B cell (primary cell): ENCODE results near the gene TTC27. TPM values are rescaled to one million over a fixed set of nuclear protein-coding genes. Genes with fewer than 3 reads are reported as not detected.

Experiments
- ATAC-seq: fragments of 200-7000 bp; cut with Tn5 transposase; one replicate; pipeline ENCODE4 v1.10.0; 2021; ENCODE audit warnings: low read depth, mild to moderate bottlenecking, moderate number of reproducible peaks, moderate library complexity
- CTCF ChIA-PET: fragments of 350-600 bp; sonication (Branson Sonifier 250); formaldehyde crosslinking; loops from one replicate; lab custom pipeline; 2021; ENCODE audit warnings: antibody characterized with exemption, inconsistent platforms; lab: Charles Lee
- POLR2A ChIA-PET: fragments of 350-600 bp; sonication (Branson Sonifier 250); formaldehyde crosslinking; loops from one replicate; lab custom pipeline; 2021; ENCODE audit warnings: antibody characterized with exemption; lab: Charles Lee
- DNase-seq: peaks from one replicate; pipeline ENCODE4 v3.0.0; 2013
- H2AFZ ChIP-seq: 2 replicates; pipeline ENCODE4 v1.6.1; 2012; ENCODE audit warnings: mild to moderate bottlenecking, low read depth, low read length; ENCODE audit not compliant: insufficient read depth, poor library complexity, severe bottlenecking
- H3K27ac ChIP-seq, 2 donors: 1 replicate in 1 of 2; 2 replicates in 1 of 2; pipeline ENCODE4 v1.5.1; 2012 to 2013; ENCODE audit warnings: low read length in 2 of 2, mild to moderate bottlenecking in 2 of 2, moderate library complexity in 1 of 2
- H3K27me3 ChIP-seq, 4 experiments: fragments of 200-600 bp in 1 of 4; sonication (generic) in 1 of 4; replicated peaks in 1 of 4; 1 replicate in 2 of 4; 2 replicates in 2 of 4; pipeline versions ENCODE4 v1.6.1 to v1.7.0; 2013 to 2016; ENCODE audit warnings: low read length in 3 of 4, mild to moderate bottlenecking in 2 of 4, mixed read lengths in 1 of 4, moderate library complexity in 1 of 4; ENCODE audit not compliant: insufficient read depth in 4 of 4, control insufficient read depth in 3 of 4; ENCODE audit errors: control extremely low read depth in 1 of 4
- H3K36me3 ChIP-seq, 2 experiments: replicated peaks in 1 of 2; 1 replicate in 1 of 2; 2 replicates in 1 of 2; pipeline versions ENCODE4 v1.6.1 to v1.7.1; 2013; ENCODE audit warnings: low read length in 1 of 2; ENCODE audit not compliant: insufficient read depth in 2 of 2, control insufficient read depth in 1 of 2; ENCODE audit errors: control extremely low read depth in 1 of 2, extremely low read depth in 1 of 2
- H3K4me1 ChIP-seq, 2 donors: fragments of 200-600 bp in 1 of 2; sonication (generic) in 1 of 2; 1 replicate in 1 of 2; 2 replicates in 1 of 2; pipeline versions ENCODE4 v1.5.1 to v1.6.1; 2013 to 2017; ENCODE audit warnings: low read length in 2 of 2; ENCODE audit not compliant: control insufficient read depth in 2 of 2, insufficient read depth in 2 of 2
- H3K4me2 ChIP-seq: replicated peaks from 2 replicates; pipeline ENCODE3; 2012; ENCODE audit warnings: mild to moderate bottlenecking, low read depth, low read length; ENCODE audit not compliant: poor library complexity, severe bottlenecking
- H3K4me3 ChIP-seq, 5 experiments: fragments of 200-600 bp in 1 of 5; sonication (generic) in 1 of 5; 1 replicate in 3 of 5; 2 replicates in 2 of 5; pipeline versions ENCODE4 v1.5.1 to v1.7.0; 2011 to 2016; ENCODE audit warnings: low read length in 4 of 5, mild to moderate bottlenecking in 4 of 5, low read depth in 2 of 5, control low read depth in 1 of 5, moderate library complexity in 1 of 5; ENCODE audit not compliant: insufficient read depth in 1 of 5; ENCODE audit errors: control extremely low read depth in 1 of 5, extremely low read depth in 1 of 5
- H3K79me2 ChIP-seq: fragments of 200-600 bp; sonication (generic); one replicate; pipeline ENCODE4 v1.6.0; 2016; ENCODE audit warnings: low read length; ENCODE audit not compliant: control insufficient read depth, insufficient read depth
- H3K9ac ChIP-seq: fragments of 200-600 bp; sonication (generic); 2 replicates; pipeline ENCODE4 v1.6.1; 2017; ENCODE audit warnings: mild to moderate bottlenecking, low read length, moderate library complexity
- H3K9me3 ChIP-seq, 3 donors: one replicate each; pipeline versions ENCODE4 v1.6.1 to v1.7.1; 2013; ENCODE audit warnings: low read length in 2 of 3; ENCODE audit not compliant: control insufficient read depth in 2 of 3, insufficient read depth in 1 of 3; ENCODE audit errors: control extremely low read depth in 1 of 3
- H4K20me1 ChIP-seq: 2 replicates; pipeline ENCODE4 v1.6.0; 2012; ENCODE audit warnings: mild to moderate bottlenecking, low read length; ENCODE audit not compliant: insufficient read depth, control insufficient read depth, poor library complexity, severe bottlenecking
- H3K27ac Mint-ChIP-seq: one replicate; pipeline ENCODE4 v1.8.0; 2021; ENCODE audit warnings: mixed read lengths
- H3K27me3 Mint-ChIP-seq: one replicate; pipeline ENCODE4 v1.8.0; 2021; ENCODE audit warnings: mixed read lengths
- H3K4me1 Mint-ChIP-seq: one replicate; pipeline ENCODE4 v1.8.0; 2021; ENCODE audit warnings: mixed read lengths
- H3K4me3 Mint-ChIP-seq: one replicate; pipeline ENCODE4 v1.8.0; 2021; ENCODE audit warnings: mixed read lengths
- H3K9me3 Mint-ChIP-seq: one replicate; pipeline ENCODE4 v1.8.0; 2022; ENCODE audit warnings: mixed read lengths; ENCODE audit not compliant: insufficient read depth
- CTCF ChIP-seq: fragments of 200-600 bp; IDR thresholded peaks from one replicate; pipeline ENCODE4 v1.8.0; 2022; ENCODE audit warnings: antibody characterized with exemption, mild to moderate bottlenecking
- EZH2 ChIP-seq: IDR thresholded peaks from 2 replicates; pipeline ENCODE4 v1.6.1; 2012; ENCODE audit warnings: borderline replicate concordance, low read depth, mild to moderate bottlenecking, moderate library complexity, low read length; ENCODE audit not compliant: insufficient read depth, poor library complexity, severe bottlenecking
- WGBS: methylation state at CpG from one replicate; pipeline ENCODE4 v1.1.5; 2013; ENCODE audit warnings: missing lambda C conversion rate; ENCODE audit not compliant: insufficient coverage; 5-methylcytosine and 5-hydroxymethylcytosine counted together
- intact Hi-C: fragments of 100-400 bp; cut with micrococcal nuclease; formaldehyde crosslinking; loops from one replicate; pipeline ENCODE4 v1.10.0; 2022
- polyA plus RNA-seq: library from polyadenylated mRNA; depleted of rRNA; stranded (reverse); fragments of >200 nt; gene quantifications from 2 replicates; pipeline ENCODE4 v1.2.3, GENCODE V29; 2012
- total RNA-seq, 2 donors: library from RNA; stranded (reverse); fragments of 120-200 nt in 1 of 2; gene quantifications; 1 replicate in 1 of 2; 2 replicates in 1 of 2; pipeline versions ENCODE4 v1.2.3 to v1.2.4, GENCODE V29; 2013 to 2022

Gene TTC27
- total and polyA plus RNA-seq, 2 donors (not counting 1 experiment from before 2014, with no cell fraction given) = 22.7 to 28.5 TPM

GRCh38 chr2:32742376-32742775, 114.5 kb downstream of the TTC27 start:
- no peaks in the 10 kb centered on the region for H3K27me3 Mint-ChIP-seq
- no peaks in the 10 kb centered on the region for H3K9me3 ChIP-seq
- TF ChIP-seq CTCF (no peak), EZH2 (no peak)

GRCh38 chr2:32743480-32744236, 115.8 kb downstream of the TTC27 start:
- no peaks in the 10 kb centered on the region for H3K4me1 Mint-ChIP-seq
- intact Hi-C loops = no loop called here
- Histone ChIP-seq H3K36me3 (peaks cover 9 to 12% of the 10 kb centered on the region in 2 experiments), H3K4me2 (no peak overlapping the region), H3K79me2 (no peaks in the 10 kb centered on the region), H3K27me3 (no peaks in the 10 kb centered on the region), H4K20me1 (no peaks in the 10 kb centered on the region), H3K27ac (no peak overlapping the region), H3K9me3 (no peaks in the 10 kb centered on the region), H3K9ac (no peak overlapping the region), H3K4me1 (no peaks in the 10 kb centered on the region), H2AFZ (no peak overlapping the region), H3K4me3 (no peak overlapping the region)
- ATAC-seq = no peak
- no peak for TF ChIP-seq CTCF
- H3K4me3 Mint-ChIP-seq = no peak overlapping the region
- no peak for DNase-seq
- ChIA-PET CTCF (no interaction called here), POLR2A (no interaction called here)
- WGBS = no CpG with 5 or more reads among the region's 3 CpGs
- H3K9me3 Mint-ChIP-seq = no peaks in the 10 kb centered on the region
- no peaks in the 10 kb centered on the region for H3K27me3 Mint-ChIP-seq
- no peak overlapping the region for H3K27ac Mint-ChIP-seq

More at GRCh38 chr2:32742376-32742775, 114.5 kb downstream of the TTC27 start:
- intact Hi-C loops = no loop called here
- Histone ChIP-seq H3K4me3 (no peak overlapping the region), H4K20me1 (no peaks in the 10 kb centered on the region), H3K4me2 (no peak overlapping the region), H3K79me2 (no peaks in the 10 kb centered on the region), H3K9ac (no peak overlapping the region), H2AFZ (no peak overlapping the region), H3K27ac (no peak overlapping the region), H3K4me1 (no peaks in the 10 kb centered on the region), H3K36me3 (peaks cover 12 to 19% of the 10 kb centered on the region in 2 experiments), H3K27me3 (no peaks in the 10 kb centered on the region)
- Mint-ChIP-seq H3K4me3 (no peak overlapping the region), H3K9me3 (no peaks in the 10 kb centered on the region), H3K27ac (no peak overlapping the region), H3K4me1 (no peaks in the 10 kb centered on the region)
- ChIA-PET POLR2A (no interaction called here), CTCF (interaction anchor here (0.7 kb wide), 1 partner anchor 841 kb away, joined by 3 read pairs; no protein-coding TSS in a partner anchor)
- DNase-seq (no peak), ATAC-seq (no peak)
- 80% methylated on average over 1 of the region's 2 CpGs for WGBS
